Measurements from ENCODE around the gene WFDC1. TPM values are rescaled to one million over a fixed set of nuclear protein-coding genes. Genes with fewer than 3 reads are reported as not detected.

Gene WFDC1
- total RNA-seq, 1 experiment from 2014 or later: not detected

DNA sequence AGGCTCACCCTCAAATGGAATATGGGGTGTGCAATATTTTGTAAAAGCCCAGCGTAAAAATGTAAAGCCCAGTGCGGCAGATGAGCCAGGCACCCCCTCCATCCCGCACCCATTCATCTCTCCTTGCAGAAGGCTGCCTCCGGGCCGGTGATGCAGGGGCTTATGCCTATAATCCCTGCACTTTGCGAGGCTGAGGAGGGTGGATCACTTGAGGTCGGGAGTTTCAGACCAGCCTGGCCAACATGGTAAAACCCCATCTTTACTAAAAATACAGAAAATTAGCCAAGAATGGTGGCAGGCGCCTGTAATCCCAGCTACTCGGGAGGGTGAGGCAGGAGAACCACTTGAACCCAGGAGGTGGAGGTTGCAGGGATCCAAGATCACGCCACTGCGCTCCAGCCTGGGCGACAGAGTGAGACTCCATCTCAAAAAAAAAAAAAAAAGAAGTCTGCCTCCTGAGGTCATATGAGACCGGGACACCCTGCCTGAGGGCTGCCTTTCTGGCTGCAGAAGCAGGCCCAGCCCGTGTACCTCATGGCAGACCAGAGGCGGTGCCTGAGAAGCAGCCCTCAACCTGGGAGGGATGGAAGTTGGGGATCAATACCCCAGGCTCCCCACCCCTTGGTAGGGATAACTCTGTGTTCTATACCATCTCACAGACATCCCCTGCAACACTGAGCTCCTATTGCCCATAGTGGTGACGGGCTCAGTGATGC lies 56.2 kb downstream of the WFDC1 start:
- no peak for DNase-seq (ENCODE audit: low read depth)

- DNase-seq (ENCODE audit: low read depth): no peak
Measured at GRCh38 chr16:84351630-84352029, 57.0 kb downstream of the WFDC1 start.

DNA sequence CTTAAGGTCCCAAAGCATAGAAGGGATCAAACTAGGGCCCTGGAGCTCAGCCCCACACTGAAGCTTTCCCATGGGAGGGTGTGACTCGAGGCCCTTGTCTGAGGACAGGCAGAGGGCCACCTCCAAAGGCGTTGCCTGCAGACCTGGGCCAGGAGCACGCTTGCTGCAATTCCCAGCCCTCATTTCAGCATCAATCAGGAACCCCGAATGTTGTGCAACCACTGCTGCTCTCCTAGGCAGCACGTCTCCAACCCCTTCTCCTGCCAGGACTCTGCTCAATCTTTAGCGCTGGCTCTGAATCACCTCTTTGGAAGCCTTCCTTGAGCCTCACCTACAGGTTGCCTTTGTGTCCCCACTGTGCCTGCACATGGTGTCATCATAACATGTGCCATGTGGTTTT lies 59.6 kb downstream of the WFDC1 start:
- DNase-seq (ENCODE audit: low read depth): no peak

DNA sequence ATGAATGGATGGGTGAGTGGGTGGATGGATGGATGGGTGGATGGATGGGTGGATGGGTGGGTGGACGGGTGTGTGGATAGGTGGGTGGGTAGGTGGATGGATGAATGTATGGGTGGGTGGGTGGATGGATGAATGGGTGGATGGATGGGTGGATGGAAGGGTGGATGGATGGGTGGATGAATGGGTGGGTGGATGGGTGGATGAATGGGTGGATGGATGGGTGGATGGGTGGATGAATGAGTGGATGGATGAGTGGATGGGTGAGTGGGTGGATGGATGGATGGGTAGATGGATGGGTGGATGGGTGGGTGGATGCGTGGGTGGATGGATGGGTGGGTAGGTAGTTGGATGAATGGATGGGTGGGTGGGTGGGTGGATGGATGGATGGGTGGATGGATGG lies 60.5 kb downstream of the WFDC1 start:
- DNase-seq (ENCODE audit: low read depth): no peak

DNA sequence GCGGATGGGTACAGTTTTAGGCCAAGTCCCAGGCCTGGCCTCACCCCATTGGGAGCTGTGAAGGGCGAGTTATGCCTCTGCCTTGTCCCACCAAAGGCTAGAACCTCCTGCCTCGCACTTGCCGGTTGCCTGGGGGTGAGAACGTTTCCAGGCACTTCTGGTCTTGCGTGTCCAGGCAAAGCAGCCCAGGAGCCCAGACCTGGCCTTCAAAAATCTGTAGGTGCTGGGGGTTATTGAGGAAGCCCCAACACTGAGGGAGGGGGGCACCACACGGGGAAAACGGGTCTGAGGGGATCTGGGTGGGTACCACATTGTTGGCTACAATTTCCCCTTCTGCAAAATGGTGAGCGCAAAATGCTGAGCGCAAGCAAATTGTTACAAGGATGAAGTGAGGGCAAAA lies 61.5 kb downstream of the WFDC1 start:
- DNase-seq (ENCODE audit: low read depth): no peak

DNA sequence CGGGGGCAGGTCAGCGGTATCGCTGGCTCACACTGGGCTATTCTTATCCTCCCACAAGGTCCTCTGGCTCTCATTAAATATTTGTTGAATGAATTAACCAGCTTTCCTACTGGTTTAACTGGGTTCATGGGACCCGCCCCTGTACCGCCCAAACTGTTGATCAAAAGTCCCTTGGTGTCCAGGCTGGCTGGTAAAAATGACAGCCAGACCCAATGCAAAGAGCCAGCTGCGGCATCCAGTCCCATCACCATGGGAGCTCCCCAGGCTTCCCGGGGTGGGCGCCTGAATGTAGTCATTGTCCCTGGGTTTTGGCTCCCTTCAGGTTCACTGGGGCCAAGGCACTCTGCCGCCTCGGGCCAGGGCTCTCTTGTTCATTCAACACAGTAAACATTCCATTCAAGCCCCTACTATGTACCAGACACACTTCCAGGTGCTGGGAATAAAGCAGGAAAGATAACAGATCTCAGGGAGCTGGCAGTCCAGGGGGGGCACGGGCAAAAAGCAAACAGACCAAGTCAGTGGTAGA lies 62.0 kb downstream of the WFDC1 start:
- no peak for DNase-seq (ENCODE audit: low read depth)

GRCh38 chr16:84357191-84357651 lies 62.5 kb downstream of the WFDC1 start:
- DNase-seq (ENCODE audit: low read depth): peak; percentile 39

DNA sequence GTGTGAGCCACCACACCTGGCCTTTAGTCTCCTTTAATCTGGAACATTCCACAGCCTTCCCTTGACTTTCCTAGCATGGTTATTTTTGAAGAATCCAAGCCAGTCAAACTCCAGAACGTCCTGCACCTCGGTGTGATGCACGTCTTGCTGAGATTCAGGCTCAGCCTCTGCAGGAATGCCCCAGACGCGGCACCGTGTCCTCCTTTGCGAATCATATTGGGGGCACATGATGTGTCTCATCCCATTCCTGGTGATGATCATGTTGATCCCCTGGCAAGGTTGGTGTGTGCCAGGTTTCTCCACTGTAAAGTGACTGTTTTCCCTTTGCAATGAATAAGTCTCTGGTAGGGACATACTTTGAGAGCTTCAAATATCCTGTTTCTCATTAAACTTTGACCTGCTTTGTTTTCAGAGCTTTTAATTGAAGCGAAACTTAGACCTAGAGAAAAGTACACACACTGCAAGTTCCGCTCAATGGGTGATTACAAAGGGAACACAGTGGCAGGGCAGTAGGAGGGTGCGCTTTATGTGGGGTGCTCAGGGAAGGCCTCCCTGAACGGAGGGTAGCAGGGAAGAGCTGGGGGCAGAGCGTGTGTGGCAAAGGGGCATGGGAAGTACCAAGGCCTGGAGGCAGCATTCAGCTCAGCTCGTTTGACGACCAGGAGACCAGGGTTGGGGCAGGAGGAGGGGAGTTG lies 64.1 kb downstream of the WFDC1 start:
- no peak for DNase-seq (ENCODE audit: low read depth)

- no peak for DNase-seq (ENCODE audit: low read depth)
Measured at GRCh38 chr16:84359326-84359725, 64.6 kb downstream of the WFDC1 start.

DNA sequence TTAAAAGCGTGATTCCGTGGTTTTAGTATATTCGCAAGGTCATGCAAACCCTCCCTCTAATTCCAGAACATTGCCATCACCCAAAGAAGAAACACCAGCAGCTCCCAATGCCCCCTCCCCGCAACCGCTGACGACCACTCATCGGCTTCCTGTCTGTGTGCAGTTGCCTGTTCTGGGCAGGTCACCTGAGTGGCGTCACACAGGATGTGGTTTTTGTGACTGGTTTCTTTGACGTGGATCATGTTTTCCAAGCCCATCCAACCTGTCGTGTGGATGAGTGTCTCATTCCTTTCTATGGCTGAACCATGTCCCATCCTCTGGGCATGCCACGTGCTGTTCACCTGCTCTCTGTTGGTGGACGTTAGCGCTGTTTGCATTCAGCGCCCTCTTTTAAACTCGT lies 65.5 kb downstream of the WFDC1 start:
- DNase-seq (ENCODE audit: low read depth): no peak

DNA sequence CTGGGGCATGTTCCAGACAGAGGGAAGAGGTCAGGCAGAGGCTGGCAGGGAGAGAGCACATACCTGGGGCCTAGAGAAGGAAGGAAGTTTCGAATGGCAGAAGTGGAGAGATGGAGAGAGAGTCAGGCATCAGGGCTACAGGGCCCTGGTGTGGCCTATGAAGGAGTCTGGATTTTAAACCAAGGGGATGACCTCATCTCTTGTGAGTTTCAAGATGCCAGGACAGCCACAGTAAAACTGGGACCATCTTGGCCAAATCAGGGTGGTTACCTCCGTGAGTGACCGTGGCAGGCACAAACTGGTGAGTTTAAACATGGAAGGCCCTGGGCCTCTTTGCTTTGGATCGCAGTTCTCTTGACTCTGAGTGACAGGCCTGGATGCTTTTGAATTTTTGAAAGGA lies 66.1 kb downstream of the WFDC1 start:
- DNase-seq (ENCODE audit: low read depth): no peak

DNA sequence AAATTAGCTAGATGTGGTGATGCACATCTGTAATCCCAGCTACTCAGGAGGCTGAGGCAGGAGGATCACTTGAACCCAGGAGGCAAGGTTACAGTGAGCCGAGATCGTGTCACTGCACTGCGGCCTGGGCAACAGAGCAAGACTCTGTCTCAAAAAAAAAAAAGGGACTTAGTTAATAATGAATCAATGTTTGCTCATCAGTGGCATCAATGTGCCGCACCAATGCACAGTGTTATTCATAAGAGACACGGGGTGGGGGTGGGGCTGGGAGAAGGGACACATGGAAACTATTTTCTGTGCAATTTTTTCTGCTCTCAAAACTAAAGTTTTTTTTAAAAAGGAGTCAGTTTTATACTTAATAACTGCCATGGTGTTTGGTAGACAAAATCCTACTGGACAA lies 66.9 kb downstream of the WFDC1 start:
- no peak for DNase-seq (ENCODE audit: low read depth)

DNA sequence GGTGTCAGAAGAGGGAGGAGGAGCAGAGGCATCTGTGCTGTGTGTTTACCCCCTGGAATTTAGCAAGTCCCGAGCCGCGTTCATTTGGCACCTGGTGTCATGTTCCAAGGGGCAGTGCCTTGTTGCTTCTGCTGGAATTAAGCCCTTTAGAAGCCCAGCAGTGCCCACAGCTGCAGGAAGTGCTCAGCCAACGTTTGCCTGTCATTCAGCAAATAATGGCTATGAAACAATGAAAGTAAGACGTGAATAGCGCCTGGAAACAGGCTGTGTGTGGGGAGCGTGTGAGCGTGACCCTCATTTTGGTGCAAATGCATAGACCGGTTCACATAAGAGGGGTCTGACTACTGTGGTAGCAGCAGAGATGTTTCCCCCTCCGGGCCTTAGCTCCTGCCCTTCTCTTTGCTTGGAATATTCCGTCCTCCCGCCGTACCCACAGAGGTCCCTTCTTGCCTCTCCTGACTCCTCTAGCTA lies 67.8 kb downstream of the WFDC1 start:
- DNase-seq (ENCODE audit: low read depth): no peak

DNA sequence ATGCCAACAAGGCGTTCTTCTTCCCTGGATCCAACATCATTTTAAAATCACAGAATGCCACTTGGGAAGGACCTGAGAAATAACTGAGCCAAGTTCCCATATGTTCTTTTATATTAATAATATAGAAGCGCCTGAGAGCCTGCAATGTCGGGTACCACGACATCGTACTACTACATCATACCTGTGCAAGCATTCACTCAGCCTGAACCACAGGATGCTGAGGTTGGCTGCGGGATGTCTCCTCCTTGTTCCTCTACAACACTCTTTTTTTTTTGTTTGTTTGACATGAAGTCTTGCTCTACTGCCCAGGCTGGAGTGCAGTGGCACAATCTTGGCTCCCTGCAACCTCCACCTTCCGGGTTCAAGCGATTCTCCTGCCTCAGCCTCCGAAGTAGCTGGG lies 71.5 kb downstream of the WFDC1 start:
- DNase-seq (ENCODE audit: low read depth): no peak

GRCh38 chr16:84367297-84367680 lies 72.6 kb downstream of the WFDC1 start:
- DNase-seq (ENCODE audit: low read depth): no peak

DNA sequence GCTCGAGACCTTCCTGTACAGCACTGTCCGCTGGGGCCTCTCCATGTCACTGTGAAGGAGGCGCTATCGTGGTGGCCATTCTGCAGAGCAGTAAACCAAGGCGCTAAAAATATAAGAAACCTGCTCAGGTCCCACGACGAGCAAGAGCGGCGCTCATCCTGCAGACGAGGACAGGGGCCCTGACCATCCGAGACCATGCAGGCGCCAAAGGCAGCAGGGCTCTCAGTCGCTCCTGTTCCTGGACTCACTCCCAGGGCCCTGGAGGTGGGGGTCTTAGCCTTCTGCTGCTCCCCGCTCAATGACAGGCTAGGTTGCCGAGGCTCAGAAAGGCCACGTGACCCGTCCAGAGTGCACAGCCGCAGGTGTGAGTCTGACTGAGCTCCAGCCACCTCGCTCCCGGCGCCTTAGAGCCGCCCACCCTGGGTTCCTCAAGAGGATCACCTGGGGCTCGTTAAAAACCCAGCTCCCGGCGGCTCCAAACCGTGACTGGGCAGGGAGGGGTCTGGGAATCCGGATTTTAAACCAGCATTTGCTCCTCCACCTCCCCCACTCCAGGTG lies 73.2 kb downstream of the WFDC1 start:
- DNase-seq (ENCODE audit: low read depth): no peak

DNA sequence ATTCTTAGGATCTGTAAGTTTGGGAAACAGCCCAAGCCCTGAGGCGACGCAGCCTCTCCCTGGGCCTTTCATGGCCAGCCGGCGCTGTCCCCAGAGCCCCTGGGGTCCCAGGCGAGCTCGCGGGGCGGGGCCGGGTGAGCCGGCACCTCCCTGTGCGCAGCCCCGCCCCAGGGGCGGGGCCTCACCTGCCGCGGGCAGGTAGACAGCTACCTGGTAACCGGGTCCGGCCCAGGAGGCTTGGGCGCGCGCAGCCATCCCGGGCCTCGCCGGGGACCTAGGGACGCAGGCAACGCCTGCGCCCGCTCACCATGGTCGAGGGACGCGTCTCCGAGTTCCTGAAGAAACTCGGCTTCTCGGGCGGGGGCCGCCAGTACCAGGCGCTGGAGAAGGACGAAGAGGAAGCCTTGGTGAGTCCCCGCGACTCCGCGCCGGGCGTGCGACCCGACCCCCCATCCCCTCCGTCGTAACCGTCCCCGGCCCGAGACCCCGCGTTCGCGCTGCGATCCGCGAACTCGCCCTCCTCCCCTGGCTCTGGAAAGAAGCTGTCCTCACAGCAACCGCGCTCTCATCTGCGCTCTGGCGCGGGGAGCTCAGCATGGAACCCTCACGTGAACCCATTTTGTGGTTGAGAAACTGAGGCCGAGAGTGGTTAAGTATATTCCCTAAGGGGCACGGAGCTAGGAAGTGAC lies 73.8 kb downstream of the WFDC1 start, which contains the start of gene ATP2C2:
ATP2C2 (plus strand) TSS at position 231 of the 689 bp plus-strand sequence; CDS start at position 309, 78 bp downstream.
- no peak for DNase-seq (ENCODE audit: low read depth)

DNA sequence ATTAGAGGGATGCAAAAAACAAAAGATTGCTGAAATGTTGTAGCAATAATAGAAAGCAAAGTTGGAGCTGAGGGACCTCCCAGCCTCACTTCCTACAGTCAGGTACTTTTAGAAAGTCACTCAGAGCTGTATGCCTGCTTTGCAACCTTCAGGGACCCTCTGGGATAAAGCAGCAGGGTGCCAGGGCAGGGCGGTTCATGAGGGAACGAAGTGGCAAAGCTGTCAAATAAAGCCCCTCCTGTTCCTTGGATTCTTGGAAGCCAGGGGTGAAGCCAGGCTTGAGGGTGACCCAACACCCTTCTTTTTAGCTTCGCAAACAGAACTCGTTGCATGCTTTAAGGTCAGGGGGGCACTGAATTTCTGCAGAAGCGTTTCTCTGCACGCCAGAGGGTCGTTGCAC lies 74.4 kb downstream of the WFDC1 start:
- no peak for DNase-seq (ENCODE audit: low read depth)

GRCh38 chr16:84369938-84370627 lies 75.4 kb downstream of the WFDC1 start:
- no peak for DNase-seq (ENCODE audit: low read depth)

DNA sequence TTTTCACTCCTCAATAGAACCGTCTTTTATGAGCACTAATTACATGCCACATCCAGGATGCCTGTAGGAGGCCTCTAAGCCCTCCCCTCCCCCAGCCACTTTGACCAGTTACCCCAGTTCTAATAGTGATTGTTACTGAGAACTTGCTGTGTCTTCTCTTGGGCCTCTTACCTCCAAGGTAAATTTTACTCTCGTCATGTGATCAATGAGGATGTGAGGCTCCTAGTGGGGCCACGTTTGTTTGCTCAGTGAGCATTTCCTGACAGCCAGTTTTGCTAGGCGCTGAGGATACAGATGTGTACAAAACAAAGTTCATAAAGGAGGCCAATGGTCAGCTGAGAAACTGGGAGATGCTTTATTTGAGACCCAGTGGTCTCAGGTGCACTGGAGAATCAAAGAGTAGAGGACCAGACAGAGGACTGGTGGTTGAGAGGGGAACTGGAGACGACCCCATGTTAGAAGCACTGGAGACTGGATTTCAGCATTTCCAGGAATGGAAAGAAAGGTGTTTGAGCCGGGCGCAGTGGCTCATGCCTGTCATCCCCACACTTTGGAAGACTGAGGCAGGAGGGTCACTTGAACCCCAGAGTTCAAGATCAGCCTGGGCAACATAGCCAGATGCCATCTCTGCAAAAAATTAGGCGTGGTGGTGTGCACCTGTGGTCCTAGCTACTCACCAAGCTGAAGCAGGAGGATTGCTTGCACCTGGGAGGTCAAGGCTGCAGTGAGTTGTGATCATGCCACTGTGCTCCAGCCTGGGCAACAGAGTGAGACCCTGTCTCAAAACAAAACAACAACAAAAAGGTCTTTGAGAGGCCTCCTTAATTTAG lies 76.3 kb downstream of the WFDC1 start:
- no peak for DNase-seq (ENCODE audit: low read depth)

DNA sequence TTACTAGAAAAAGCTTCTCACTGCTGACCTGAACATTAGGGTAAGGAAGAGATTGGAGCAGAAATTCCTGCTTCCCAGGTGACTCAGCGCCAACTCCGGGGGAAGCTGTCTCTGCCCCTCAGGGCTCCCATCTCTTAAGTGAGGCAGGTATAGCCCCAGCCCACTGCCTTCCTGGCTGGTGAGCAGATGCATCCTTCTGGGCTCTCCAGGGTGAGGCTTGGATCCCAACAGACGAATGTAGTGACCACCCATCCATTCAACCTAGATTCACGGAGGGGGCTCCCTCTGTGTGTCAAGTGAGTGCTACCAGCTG lies 76.8 kb downstream of the WFDC1 start:
- no peak for DNase-seq (ENCODE audit: low read depth)

All from LHCN-M2 (cell line).